ENCODE measurements around the gene EFNA5. TPM values are rescaled to one million over a fixed set of nuclear protein-coding genes. Genes with fewer than 3 reads are reported as not detected.

EFNA5 gene
- total and polyA plus RNA-seq, 7 donors: 0.32 to 5.4 (median 2.1) TPM

DNA sequence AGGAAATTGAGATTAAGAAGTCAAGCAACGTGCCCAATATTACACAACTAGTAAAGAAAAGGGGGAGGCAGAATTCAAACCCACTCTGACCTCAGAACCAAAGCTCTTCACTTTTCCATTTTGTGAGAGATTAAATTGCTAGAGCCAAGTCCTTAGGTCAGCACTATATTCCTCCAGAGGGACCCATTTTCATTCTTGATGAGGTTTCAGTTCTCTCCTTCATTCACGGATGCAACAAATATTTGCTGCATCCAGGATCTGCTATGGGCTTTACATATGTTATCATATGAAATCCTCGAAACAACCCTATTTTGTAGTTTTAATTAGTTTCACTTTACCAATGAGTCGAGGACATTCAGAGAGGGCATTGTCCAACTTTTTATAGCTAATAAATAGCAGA, 239.2 kb downstream of the EFNA5 start:
- ATAC-seq: no peak
- 77 to 89% (median 82%) methylated on average over 4 of the region's 4 CpGs for WGBS, 3 donors
- intact Hi-C loops (cut with DNase I): no loop called here
- no peak for DNase-seq
- Histone ChIP-seq H3K4me3 (no peak overlapping the region), H3K27ac (no peak overlapping the region), H3K36me3 (ENCODE audit: insufficient read depth in 1 of 2, low read depth in 1 of 2) (no peaks in the 10 kb centered on the region), H3K9me3 (no peaks in the 10 kb centered on the region), H3K4me1 (no peaks in the 10 kb centered on the region), H3K27me3 (ENCODE audit: insufficient read depth in 3 of 3, low read length in 2 of 3) (no peaks in the 10 kb centered on the region)
- TF ChIP-seq, protein P1, sequence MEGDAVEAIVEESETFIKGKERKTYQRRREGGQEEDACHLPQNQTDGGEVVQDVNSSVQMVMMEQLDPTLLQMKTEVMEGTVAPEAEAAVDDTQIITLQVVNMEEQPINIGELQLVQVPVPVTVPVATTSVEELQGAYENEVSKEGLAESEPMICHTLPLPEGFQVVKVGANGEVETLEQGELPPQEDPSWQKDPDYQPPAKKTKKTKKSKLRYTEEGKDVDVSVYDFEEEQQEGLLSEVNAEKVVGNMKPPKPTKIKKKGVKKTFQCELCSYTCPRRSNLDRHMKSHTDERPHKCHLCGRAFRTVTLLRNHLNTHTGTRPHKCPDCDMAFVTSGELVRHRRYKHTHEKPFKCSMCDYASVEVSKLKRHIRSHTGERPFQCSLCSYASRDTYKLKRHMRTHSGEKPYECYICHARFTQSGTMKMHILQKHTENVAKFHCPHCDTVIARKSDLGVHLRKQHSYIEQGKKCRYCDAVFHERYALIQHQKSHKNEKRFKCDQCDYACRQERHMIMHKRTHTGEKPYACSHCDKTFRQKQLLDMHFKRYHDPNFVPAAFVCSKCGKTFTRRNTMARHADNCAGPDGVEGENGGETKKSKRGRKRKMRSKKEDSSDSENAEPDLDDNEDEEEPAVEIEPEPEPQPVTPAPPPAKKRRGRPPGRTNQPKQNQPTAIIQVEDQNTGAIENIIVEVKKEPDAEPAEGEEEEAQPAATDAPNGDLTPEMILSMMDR (IDR thresholded peaks at IDR 0.05): no peak

DNA sequence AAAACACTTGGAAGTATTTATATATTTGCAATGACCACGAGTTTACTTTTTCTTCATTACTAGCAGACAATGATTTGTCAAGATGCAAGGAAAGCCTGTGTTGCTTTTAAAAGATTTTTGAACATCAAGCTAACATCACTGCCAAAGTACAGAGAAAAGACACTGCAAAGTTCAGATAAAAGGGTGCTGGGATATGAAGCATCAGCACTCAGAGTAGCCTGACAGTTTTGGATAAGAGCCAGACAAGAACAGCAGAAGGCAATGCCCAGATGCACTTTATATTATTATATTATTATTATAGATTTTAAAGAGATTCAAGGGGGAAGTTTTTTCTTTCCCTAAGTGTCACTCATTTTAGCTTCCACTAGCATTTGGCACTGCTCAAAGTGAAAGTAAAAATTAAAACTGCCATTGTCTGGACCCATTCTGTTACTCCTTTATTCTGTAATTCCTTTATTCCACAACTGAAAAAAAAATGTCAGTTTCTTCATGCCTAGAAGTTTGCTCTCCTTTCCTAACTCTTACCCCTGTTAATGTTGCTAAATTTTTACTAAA, 240.6 kb downstream of the EFNA5 start:
- no peak overlapping the region for H3K4me3 ChIP-seq

DNA sequence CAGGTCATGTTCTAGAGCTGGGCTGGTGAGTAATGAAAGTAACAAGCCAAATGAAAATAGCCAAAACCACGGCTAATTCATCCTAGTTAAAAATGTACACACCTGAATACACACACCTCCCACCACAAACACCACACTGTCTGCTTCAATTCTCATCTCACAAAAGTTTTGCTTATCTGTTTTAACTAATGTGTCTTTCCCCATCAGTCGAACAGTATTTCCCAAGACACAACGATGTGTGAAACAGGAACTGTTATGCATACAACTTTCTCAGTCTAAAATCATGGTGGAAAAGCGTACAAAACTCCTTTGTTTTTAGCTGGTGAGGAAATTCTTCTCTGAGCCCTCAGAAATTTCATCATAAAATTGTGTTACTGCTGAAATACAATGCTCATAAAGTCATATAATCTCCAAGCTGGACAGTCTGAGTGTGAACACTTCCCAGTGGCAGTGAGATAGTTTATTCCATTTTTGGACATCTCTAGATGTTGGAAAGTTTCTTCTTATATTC, 242.4 kb downstream of the EFNA5 start:
- H3K27me3 ChIP-seq (ENCODE audit: insufficient read depth in 3 of 3, low read length in 2 of 3): no peaks in the 10 kb centered on the region
- WGBS, 3 donors: 70 to 80% (median 71%) methylated on average over 4 of the region's 4 CpGs
- no peaks in the 10 kb centered on the region for H3K36me3 ChIP-seq (ENCODE audit: insufficient read depth in 1 of 2, low read depth in 1 of 2)
- no peak for ATAC-seq
- H3K27ac ChIP-seq: no peak overlapping the region
- DNase-seq: no peak
- no peak overlapping the region for H3K4me3 ChIP-seq
- TF ChIP-seq, protein P1 (IDR thresholded peaks at IDR 0.05): no peak
- H3K4me1 ChIP-seq: no peaks in the 10 kb centered on the region
- no peaks in the 10 kb centered on the region for H3K9me3 ChIP-seq
- intact Hi-C loops (cut with DNase I): no loop called here

More for the DNA sequence above, 240.6 kb downstream of the EFNA5 start:
- WGBS, 3 donors: 59 to 71% (median 70%) methylated on average over 1 of the region's 1 CpG
- H3K27me3 ChIP-seq (ENCODE audit: insufficient read depth in 3 of 3, low read length in 2 of 3): no peaks in the 10 kb centered on the region
- no peaks in the 10 kb centered on the region for H3K4me1 ChIP-seq
- H3K9me3 ChIP-seq: no peaks in the 10 kb centered on the region
- no peak overlapping the region for H3K27ac ChIP-seq
- DNase-seq (no peak), ATAC-seq (no peak)
- intact Hi-C loops (cut with DNase I): no loop called here
- no peaks in the 10 kb centered on the region for H3K36me3 ChIP-seq (ENCODE audit: insufficient read depth in 1 of 2, low read depth in 1 of 2)
- TF ChIP-seq, protein P1 (IDR thresholded peaks at IDR 0.05): no peak

DNA sequence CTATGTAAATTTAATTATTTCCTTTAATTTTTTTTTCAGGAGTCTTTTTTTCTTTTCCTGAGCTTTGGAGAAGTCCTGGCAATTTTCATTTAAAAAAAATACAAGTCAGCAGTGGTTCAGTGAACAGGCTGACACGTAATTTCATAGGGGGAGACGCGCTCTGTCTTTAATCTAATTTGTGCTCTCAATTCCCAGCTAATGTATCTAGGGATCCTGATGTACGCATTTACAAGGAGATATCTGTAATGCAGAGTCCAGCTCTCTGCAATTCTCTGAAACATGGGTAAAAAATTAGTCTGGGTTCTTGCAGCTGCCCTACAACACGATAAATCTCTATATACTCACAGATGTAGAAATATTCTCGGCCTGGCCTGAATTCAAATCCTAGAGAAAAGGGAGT, 243.9 kb downstream of the EFNA5 start:
- Histone ChIP-seq H3K9me3 (no peaks in the 10 kb centered on the region), H3K36me3 (ENCODE audit: insufficient read depth in 1 of 2, low read depth in 1 of 2) (no peaks in the 10 kb centered on the region), H3K27me3 (ENCODE audit: insufficient read depth in 3 of 3, low read length in 2 of 3) (no peaks in the 10 kb centered on the region), H3K4me1 (no peaks in the 10 kb centered on the region), H3K4me3 (no peak overlapping the region), H3K27ac (no peak overlapping the region)
- DNase-seq (no peak), ATAC-seq (no peak)
- TF ChIP-seq, protein P1 (IDR thresholded peaks at IDR 0.05): no peak
- 88 to 92% (median 89%) methylated on average over 6 of the region's 6 CpGs for WGBS, 3 donors
- intact Hi-C loops (cut with DNase I): no loop called here

DNA sequence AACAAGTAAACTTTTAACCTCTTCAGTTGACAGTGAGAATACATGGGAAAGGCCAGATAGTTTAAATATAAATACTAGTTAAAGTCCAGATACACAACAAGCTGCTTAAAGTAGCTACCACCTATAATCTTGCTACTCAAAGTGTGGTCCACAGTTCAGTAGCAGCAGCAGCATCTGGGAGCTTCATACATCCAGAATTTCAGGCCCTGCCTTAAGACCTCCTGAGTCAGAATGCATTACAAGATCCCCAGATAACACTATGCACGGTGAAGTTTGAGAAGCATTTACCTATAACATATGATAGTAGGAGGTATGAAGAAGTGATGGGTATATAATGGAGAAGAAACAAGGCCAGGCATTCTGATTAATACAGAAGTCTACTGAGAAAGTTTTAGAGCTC, 244.5 kb downstream of the EFNA5 start:
- ATAC-seq (no peak), DNase-seq (no peak)
- intact Hi-C loops (cut with DNase I): no loop called here
- TF ChIP-seq, protein P1 (IDR thresholded peaks at IDR 0.05): no peak
- Histone ChIP-seq H3K27me3 (ENCODE audit: insufficient read depth in 3 of 3, low read length in 2 of 3) (no peaks in the 10 kb centered on the region), H3K36me3 (ENCODE audit: insufficient read depth in 1 of 2, low read depth in 1 of 2) (no peaks in the 10 kb centered on the region), H3K9me3 (no peaks in the 10 kb centered on the region), H3K4me1 (no peaks in the 10 kb centered on the region), H3K27ac (no peak overlapping the region), H3K4me3 (no peak overlapping the region)
- 0 to 100% (median 88%) methylated on average over 1 of the region's 1 CpG for WGBS, 3 donors

Data from psoas muscle (tissue), 8 donors.